Posterior vena cava (tissue), 2 donors: ENCODE data around the gene KIF3A. TPM values are rescaled to one million over a fixed set of nuclear protein-coding genes. Genes with fewer than 3 reads are reported as not detected.

Source experiments
- DNase-seq: peaks from one replicate; pipeline ENCODE4 v3.0.0-alpha.2; 2020; ENCODE audit warnings: low spot score
- intact Hi-C, 2 donors: fragments of 100-400 bp; cut with DNase I; formaldehyde crosslinking; loops; one replicate each; pipeline versions ENCODE4 v1.14.1 to v1.14.2; 2022 to 2023
- total RNA-seq, 2 donors: library from RNA; stranded (reverse); fragmentation: NEBNext Ultra II Directional; extraction: Animal tissue kit (Norgen Biotek cat#: 25700); gene quantifications; one replicate each; pipeline ENCODE4 v1.2.1, GENCODE V29; 2021
- donor health status: DM: yes; HTN: yes; CAD: no.
- donor health status: DM: yes; HTN: yes; CAD: no.

KIF3A gene
- total RNA-seq, 2 donors from 2014 or later, result 7.5 to 10.0 TPM

DNA sequence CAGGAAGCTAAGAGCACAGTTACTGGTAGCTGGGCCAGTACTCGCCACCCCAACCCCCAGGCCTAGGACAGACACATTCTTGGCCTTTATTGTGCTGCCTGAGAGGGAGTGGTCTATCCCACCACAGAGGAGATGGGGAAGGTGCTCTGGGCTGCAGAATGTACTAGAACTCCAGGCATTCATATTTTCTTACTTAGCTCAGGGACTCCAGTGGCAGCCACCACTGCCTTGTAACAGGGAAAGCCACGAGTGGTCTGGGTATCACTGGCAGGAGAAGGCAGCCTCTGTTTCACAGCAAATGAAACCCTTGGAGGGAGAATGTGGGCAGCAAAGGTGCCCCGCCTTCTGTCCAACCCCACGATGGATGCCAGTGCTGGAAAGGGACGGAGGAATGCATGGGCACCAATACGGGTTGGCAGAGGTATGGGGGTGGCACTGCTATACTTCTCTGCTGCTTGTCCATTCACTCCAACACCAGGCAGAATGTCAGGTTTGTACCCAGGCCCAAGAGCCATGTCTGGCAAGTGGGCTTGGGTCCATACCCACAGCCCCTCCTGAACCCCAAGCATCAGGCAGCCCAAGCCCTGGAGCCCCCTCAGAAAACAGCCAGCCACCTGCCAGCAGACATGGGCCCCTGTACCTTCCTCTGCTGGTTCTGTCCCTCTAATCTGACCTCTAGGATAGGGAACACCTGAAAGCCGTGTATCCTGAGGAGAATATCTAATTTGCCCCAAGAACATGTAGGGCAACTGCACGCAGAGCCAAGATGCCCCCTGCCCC is 35.1 kb upstream of the KIF3A start:
- intact Hi-C loops, result no loop called here
- peak; percentile 69 for DNase-seq

DNA sequence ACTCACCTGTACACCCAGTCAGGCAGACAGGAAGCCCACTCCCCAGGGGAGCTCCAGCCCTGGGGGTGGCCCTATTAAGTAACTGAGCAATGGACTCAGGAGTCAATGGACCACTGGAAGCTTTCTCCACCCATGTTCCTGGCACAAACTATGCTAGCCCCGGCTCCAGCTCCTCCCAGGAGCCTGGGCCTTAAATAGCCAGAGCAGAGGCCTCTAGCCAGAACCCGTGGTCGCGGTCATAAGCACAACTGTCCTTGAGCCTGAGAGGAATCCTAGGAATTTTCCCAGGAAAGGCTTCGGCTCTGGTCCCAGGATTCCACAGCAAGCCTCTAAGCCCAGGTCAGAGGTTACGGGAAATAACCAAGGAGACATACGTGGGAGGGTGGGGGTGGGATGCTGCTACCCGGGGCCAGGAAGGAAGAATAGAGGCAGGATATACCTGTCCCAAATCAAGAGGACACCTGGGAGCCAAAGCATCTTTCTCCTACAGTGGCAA is 34.2 kb upstream of the KIF3A start:
- DNase-seq, result peak; percentile 87

DNA sequence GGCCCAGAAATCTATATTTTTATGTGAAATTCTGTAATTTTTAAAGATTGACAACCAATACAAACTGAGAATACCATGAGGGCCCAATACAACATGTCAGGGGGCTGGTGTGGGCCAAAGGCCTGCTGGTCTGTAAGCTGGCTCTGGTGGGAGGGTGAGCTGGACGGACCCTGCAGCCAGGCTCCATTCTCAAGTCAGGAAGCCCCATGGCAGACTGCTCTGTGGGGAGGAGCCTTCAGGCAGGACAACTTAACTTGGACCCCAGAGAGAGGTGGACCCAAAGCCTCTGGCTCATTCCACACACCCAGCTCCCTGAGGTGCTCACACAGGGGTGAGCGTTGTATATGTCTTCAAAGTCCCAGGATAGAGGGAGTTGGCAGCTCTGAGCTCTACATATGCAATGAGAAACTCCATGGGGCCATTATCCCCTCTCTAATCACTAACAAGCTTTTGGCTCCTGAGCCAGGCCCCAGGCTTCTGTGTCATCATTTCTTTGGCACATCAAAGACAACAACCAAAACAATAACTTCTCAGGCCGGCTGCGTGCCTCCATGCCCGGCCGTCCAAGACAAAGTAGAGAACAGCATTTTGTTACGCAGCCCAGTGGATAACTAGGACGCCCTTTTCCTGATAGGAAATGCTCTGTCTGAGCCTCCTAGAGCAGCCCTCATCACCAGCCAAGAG is 33.3 kb upstream of the KIF3A start:
- DNase-seq, result peak; percentile 80
- intact Hi-C loops, result no loop called here

More for the DNA sequence above, 34.2 kb upstream of the KIF3A start:
- intact Hi-C loops, result no loop called here

DNA sequence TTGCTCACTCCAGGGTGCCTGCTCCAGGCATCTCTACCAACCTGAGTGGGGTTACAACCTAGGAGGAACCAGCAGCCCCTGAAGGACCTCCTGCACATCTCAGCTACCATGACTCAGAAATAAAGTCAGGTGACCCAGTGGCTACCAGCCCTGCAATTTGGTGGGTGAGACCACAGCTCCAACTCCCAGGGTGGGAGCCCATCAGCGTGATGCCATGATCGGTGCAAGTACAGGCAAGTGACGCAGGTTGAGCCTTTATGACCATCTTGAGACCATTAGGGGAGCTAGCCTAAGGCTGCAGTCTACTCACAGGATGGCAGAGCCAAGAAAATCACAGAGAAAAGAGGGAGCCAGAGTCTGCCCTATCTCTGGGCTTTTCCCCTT is 31.1 kb upstream of the KIF3A start:
- intact Hi-C loops, result no loop called here
- DNase-seq, result peak; percentile 48

DNA sequence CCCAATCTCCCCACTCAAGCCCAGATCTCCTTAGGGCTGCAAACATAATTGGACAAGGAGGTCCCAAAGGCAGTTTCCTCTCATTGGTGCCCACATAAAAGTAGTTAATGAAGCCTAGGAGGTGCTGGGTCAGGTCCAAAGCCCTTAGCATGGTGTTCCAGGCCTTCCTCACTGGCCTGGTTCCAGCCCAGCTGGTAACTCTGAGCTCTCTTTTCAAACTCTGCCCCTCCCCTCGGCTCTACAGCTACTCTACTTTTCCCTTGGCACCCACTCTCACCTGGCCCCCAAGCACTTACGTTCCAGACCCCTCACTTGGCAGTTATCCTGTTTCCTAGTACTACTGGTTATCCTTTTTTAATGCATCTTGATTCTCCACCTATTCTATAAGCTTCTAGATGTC is 29.8 kb upstream of the KIF3A start:
- peak; percentile 47 for DNase-seq
- intact Hi-C loops, result no loop called here

DNA sequence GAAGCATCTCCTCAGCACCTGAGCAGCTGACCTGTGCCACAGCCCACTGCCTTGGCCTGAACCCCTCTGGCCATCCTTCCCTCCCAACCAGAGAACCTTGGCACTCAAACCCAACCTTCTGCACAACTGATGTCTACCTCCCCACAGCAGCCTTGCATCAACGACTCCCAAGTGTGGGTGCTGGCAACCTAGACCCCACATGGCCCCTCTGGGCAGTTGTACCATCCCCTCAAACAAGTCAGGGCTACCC is 29.4 kb upstream of the KIF3A start:
- intact Hi-C loops, result no loop called here

DNA sequence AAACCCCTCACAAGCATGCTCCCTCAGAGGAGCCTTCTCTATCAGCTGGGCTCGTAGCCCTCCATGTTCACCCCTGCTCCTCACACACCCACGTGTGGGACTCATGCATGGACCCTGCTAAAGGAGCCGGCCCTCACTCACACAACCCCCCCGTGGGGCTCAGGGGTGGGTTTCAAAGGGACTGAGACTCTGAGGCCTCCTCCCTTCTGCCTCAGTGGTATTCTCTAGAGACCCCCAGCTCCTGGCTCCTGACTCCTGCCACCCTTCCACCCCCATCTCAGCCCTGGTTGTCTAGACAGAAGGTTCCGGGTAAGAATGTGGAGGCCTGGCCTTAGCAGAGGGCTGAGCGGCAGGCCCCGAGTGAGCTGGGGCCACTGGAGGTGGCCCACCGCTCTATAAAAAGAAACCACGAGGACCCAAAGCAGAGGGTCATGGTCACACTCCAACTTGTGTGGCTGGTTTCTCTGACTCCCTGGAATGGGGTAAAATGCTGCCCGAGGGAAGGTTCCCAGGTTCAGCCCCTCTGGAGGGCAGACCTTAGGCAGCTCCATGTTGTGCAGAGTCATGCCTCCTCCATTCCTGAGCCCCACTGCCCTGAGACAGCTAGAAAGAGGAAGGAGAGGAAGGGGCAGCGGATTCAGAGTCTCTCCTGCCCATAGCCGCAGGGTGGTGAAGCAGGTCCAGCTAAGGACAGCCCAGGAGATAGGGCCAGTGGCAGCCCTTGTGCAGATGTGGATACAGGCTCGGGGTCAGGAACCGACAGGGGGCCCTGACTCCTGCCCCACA is 28.9 kb upstream of the KIF3A start:
- intact Hi-C loops, result no loop called here
- peak; percentile 50 for DNase-seq

More for the DNA sequence above, 29.4 kb upstream of the KIF3A start:
- DNase-seq, result peak; percentile 48

DNA sequence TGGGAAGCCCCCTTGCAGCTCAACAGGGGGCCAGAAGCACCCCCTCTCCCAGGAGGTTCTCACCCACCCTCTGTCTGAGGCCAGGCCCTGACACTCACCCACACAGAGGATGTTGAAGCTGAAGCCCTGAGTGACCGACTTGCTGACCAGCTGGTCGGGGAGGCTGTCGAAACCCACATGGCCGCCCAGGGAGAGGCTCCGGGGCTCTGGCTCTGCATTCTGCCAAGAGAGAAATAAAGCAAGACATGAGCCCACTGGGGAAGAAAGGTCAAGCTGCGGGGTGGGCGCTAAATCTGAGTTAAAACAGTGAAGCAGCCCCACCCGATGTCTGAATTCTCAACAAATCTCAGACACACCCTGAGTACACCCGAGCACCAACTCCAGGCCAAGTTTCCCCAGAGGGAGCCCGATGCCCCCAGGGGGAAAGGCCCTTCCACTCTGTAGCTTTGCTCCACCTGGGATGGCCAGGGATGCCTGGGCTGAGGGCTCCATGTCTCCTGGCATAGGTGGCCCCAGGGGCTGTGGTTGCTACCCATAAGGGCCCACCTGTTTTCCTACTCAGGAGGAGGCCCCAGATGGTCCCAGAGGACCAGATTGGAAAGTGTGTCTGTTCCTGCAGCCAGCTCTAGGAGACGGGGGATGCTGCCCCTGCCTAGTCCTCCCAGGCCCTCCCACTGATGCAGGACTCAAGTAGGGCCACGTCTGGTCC is 28.1 kb upstream of the KIF3A start:
- intact Hi-C loops, result no loop called here
- DNase-seq, result peak; percentile 82

DNA sequence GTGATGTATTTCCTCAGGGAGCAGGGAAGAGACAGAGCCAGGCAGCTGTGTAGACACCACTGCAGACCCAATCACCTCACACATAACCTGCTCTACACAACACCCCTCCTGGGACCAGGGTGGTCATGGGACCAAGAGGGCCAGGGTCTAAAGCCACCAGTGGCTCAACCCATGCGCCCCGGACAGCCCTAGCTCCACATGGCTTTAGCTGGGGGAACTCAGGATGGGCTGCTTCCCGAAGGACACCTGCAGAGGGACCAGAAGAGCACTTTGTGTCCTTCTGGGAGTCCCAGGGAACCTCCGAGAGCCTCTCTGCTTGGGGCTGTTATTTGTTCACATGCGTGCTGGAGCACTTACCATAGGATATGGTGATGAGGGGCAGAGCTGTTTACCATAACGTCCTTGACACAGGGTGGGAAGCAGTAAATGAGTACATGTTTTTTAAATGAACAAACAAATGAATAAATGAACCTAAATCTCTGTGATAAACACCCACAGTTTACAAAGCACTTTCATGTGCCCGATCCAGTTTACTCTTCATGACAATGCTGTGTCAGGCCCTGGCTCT is 27.4 kb upstream of the KIF3A start:
- intact Hi-C loops, result no loop called here

DNA sequence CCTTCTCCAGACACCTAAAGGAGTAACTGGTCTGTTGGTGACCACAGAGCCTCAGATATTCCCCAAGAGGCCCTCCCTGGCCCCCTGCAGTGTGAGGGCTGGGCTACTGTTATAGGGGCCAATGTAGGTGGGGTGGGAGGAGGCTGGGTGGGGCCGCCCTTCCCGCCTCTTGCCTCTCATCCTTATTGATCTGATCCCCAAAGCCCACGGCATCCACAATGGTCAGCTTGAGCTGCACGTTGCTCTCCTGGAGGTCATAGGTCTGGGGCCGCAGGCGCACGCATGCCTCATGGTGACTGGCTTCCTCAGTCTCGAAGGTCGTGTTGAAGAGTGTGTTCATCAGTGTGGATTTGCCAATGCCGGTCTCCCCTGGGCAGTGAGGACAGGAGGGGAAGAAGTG is 26.7 kb upstream of the KIF3A start:
- intact Hi-C loops, result no loop called here

More for the DNA sequence above, 27.4 kb upstream of the KIF3A start:
- peak; percentile 62 for DNase-seq

DNA sequence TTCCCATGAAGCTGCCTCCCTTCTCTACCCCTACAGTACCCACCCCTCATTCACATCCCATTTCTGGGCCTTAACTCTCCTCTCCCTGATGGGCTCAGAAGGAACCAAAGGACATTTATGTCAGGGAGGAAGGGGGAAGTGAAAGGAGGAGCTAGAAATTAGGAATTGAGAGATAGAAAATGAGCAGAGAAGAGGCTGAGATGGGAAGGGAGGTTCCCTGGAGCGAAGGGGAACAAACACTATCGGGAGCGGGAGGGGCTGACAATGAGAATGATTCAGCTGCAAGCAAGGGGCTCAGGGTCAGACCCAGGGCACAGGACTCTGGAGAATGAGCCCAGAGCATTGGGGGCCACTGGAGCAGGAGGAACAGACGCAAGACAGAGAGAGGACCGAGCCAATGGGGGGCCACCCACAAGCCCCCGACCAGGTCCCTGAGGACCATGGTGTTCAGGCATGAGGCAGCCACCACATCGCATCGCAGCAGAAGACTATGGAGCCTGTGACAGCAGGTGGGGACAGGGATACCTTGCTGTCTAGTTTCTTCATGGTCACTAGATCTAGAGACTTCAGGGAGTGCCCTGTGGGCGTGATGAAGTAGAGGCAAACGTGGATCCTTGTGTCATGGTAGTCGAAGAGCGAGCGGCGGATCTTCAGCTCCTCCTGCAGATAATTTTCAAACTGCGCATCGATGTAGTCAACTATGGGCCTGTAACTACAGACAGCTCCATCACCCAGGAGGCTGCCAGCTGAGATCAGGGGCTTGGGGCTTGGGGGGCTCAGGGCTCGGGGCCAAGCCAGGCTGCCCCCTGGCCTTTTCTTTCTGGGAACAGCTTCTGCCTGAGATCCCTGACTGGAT is 26.1 kb upstream of the KIF3A start:
- intact Hi-C loops, result no loop called here
- no peak for DNase-seq

More for the DNA sequence above, 26.7 kb upstream of the KIF3A start:
- DNase-seq, result no peak

DNA sequence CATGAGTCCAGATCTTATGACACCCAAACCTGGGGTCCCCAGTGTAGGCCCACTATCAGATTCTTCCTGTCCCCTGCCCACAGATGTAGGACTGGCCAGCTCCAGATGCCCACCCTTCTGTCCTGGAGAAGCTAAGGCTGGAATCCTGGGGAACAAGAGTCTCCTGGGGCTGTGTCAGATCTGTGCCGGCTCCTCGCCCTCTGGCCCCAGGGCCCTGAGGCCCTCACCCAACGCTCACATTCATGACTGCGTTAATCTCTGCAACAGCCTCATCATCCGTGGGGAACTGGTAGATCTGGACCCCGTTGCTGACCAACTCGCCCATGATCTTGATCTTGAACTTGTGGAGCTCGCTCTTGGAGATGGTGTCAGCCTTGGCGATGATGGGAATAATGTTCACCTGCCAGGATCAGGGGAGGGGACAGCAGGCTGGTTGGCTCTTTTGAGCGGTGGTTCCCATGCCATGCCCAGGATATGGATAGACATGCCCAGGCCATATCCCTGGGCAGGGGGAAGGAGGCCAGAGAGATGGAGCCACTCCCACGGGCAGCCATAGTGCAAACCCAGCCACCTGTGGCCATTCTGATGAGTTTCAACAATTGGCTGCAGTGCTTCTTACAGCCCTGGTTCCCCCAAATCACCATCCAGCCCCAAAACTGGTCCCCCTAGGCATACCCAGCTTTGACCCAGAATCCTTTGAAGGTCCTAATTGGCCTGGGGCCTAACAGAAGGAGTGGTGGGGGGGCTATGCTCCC is 25.1 kb upstream of the KIF3A start:
- no peak for DNase-seq
- intact Hi-C loops, result no loop called here

DNA sequence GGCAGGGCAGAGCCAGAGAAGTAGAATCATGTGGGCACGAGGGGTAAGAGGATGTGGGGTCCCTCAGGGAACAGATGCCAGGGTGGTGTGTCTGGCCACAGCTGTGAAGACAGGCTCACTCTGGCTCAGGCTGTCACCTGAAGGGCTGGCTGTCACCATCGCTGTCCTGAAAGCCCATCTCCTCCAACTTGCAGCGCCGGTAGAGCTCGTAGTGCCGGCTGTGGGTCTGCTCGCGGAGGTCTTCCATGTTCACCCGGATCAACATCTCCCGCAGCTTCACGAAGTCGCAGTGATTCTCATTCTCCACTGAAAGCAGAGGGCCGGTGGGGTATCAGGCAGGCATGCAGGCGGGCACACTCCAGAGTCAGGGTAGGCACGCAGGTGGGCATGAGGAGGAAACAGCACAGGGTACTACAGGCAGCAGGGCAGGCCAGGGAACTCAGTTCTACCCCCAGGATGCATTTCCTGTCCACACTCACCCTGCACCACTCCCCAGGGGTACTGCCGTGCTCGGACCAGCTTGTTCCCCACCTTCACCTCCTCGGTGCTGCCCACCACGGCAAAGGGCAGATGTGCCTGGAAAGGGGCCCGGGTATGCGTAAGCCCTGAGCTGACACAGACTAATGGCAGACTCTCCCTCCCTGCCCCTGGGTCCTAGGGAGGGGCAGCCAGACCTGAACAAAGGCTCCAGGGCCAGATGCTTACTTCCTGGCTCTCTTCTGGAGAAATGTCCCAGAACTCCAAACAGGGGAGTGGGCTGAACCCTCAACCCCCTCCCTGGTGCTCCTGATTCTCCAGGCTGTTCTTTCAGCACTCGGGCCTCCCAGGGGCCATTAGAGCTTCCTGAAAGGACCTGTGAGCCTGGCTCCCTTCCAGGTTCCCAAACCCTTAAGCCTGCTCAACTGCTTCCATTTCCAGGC is 24.2 kb upstream of the KIF3A start:
- DNase-seq, result no peak
- intact Hi-C loops, result no loop called here

DNA sequence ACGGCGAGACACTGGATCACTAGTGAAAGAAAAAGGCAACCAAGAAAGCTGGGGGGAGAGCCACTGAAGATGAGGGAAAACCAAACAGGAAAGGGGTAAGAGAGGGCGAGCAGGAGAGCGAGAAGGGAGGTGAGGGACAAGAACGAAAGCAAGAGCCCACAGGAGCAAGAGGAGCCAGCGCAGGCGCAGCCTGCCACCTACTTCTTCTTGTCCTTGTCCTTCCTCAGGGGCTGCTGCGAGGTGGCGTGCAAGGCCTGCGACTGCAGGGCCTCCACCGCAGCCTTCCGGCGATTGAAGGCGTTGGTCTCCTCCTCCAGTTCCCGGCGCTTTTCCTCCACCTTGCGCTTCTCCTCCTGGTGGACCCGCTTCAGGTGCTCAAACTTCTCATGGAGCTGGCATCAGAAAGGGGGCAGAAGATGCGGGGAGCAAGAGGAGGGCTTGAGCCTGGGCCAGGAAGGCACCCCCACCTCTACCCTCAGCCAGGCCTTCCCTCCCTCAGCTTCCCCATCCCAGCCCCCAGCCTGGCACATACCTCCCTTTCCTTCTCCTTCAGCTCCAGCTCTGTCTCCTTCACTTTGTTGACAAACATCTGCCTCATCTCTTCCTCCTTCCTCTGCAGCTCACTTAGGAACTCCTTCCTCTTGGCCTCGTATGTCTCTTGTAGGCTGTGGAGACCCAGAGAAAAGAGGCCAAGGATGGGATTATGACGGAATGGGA is 23.4 kb upstream of the KIF3A start:
- intact Hi-C loops, result no loop called here
- no peak for DNase-seq

DNA sequence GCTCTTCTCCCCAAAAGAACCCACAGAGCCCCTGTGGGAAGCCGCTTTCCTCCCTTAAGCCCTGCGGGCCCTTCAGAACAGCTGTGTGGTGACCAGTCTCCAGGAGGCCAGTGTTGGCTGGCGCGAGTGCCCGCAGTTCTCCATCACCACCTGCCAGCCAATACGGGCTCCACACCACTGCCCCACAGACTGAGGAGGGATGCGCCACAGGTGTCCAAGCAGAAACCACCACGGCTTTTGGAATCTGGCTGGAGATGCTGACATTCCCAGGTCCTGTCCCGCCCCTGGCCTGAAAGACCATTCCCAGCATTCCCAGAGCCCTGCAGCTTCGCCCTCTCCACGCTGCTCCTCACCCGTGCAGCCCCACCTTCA is 22.7 kb upstream of the KIF3A start:
- no peak for DNase-seq
- intact Hi-C loops, result no loop called here
